ENCODE results near the gene IL13. TPM values are rescaled to one million over a fixed set of nuclear protein-coding genes. Genes with fewer than 3 reads are reported as not detected.
"Not testable (repeated sequence)": the region's sequence is repeated elsewhere in the genome, so short reads cannot be mapped to it uniquely, and the experiment has no call there.

Gene IL13
- not detected for total RNA-seq

GRCh38 chr5:132657676-132658380 is at the start of gene IL13:
Gene IL13, plus strand, starts transcription at chr5:132658173. Its CDS starts 14 bp downstream, at chr5:132658187.
- no peak for DNase-seq (ENCODE audit: low spot score)

GRCh38 chr5:132611965-132612364 is 46.0 kb upstream of the IL13 start:
- no peak for DNase-seq (ENCODE audit: low spot score)

- DNase-seq (ENCODE audit: low spot score), result no peak
These were observed 45.1 kb upstream of the IL13 start for GRCh38 chr5:132612846-132613245.

GRCh38 chr5:132621699-132622098 is 36.3 kb upstream of the IL13 start:
- no peak for DNase-seq (ENCODE audit: low spot score)

GRCh38 chr5:132622608-132623007 is 35.4 kb upstream of the IL13 start:
- DNase-seq (ENCODE audit: low spot score), result no peak

- no peak for DNase-seq (ENCODE audit: low spot score)
These were observed 30.5 kb upstream of the IL13 start for GRCh38 chr5:132627470-132627869.

GRCh38 chr5:132628814-132629213 is 29.2 kb upstream of the IL13 start:
- no peak for DNase-seq (ENCODE audit: low spot score)

- DNase-seq (ENCODE audit: low spot score), result no peak
These were observed 28.6 kb upstream of the IL13 start for GRCh38 chr5:132629230-132629944.

GRCh38 chr5:132633587-132633986 is 24.4 kb upstream of the IL13 start:
- DNase-seq (ENCODE audit: low spot score), result not testable (repeated sequence)

- no peak for DNase-seq (ENCODE audit: low spot score)
These were observed 22.1 kb upstream of the IL13 start for GRCh38 chr5:132635873-132636272.

GRCh38 chr5:132637241-132637640 is 20.7 kb upstream of the IL13 start:
- DNase-seq (ENCODE audit: low spot score), result no peak

GRCh38 chr5:132639706-132640130 is 18.3 kb upstream of the IL13 start:
- DNase-seq (ENCODE audit: low spot score), result no peak

- no peak for DNase-seq (ENCODE audit: low spot score)
These were observed 17.4 kb upstream of the IL13 start for GRCh38 chr5:132640613-132641012.

- DNase-seq (ENCODE audit: low spot score), result no peak
These were observed 16.7 kb upstream of the IL13 start for GRCh38 chr5:132641241-132641723.

GRCh38 chr5:132641841-132642240 is 16.1 kb upstream of the IL13 start:
- no peak for DNase-seq (ENCODE audit: low spot score)

- no peak for DNase-seq (ENCODE audit: low spot score)
These were observed 13.8 kb upstream of the IL13 start for GRCh38 chr5:132644177-132644576.

GRCh38 chr5:132646583-132647266 is 11.2 kb upstream of the IL13 start:
- no peak for DNase-seq (ENCODE audit: low spot score)

- DNase-seq (ENCODE audit: low spot score), result no peak
These were observed 10.5 kb upstream of the IL13 start for GRCh38 chr5:132647473-132647872.

- DNase-seq (ENCODE audit: low spot score), result no peak
These were observed 9.6 kb upstream of the IL13 start for GRCh38 chr5:132648355-132648754.

GRCh38 chr5:132651838-132652469 is 6.0 kb upstream of the IL13 start:
- no peak for DNase-seq (ENCODE audit: low spot score)

GRCh38 chr5:132653716-132654115 is 4.3 kb upstream of the IL13 start:
- no peak for DNase-seq (ENCODE audit: low spot score)

Data from mucosa of gallbladder (tissue), 1 donor.